HepG2 (cell line): ENCODE data around the gene CEP83. TPM values are rescaled to one million over a fixed set of nuclear protein-coding genes. Genes with fewer than 3 reads are reported as not detected.

Experiments
- ATAC-seq: fragments of 200-7000 bp; cut with Tn5 transposase; 3 replicates; pipeline ENCODE4 v1.9.1; 2020; ENCODE audit warnings: mild to moderate bottlenecking, moderate library complexity
- BruUV-seq: library from RNA; stranded (reverse); fragments of 400-500 nt; replicated peaks from 2 replicates; lab custom pipeline; 2021; lab: Mats Ljungman, UMichigan
- CTCF ChIA-PET: fragments of 300-600 bp; formaldehyde crosslinking; extraction: SDS; loops from one replicate; lab custom pipeline; 2021; ENCODE audit warnings: low total read pairs, inconsistent platforms, low intra/inter-chr PET ratio; lab: Yijun Ruan, JAX
- POLR2A ChIA-PET: fragments of 350-600 bp; sonication (Branson Sonifier 250); formaldehyde crosslinking; loops from one replicate; lab custom pipeline; 2020; ENCODE audit warnings: antibody characterized with exemption, inconsistent platforms; lab: Yijun Ruan, JAX
- DNase-seq: peaks from one replicate; pipeline ENCODE4 v3.0.0-alpha.2; 2015; ENCODE audit warnings: low spot score
- FAIRE-seq: peaks from 3 replicates; lab custom pipeline; 2011; peaks lifted over from hg19 to GRCh38; lab: Jason Lieb, UNC
- H2AFZ ChIP-seq: one replicate; pipeline ENCODE4 v1.6.1; 2011; ENCODE audit warnings: low read length, inconsistent platforms
- H3K27ac ChIP-seq: fragments of 300-600 bp; 3 replicates; pipeline ENCODE4 v1.8.0; 2011; ENCODE audit warnings: mixed run types, mild to moderate bottlenecking, mixed read lengths, low read length, inconsistent platforms; ENCODE audit not compliant: insufficient read depth; ENCODE audit errors: extremely low read length
- H3K27me3 ChIP-seq, 2 experiments: fragments of 200-600 bp in 1 of 2; 2 replicates in 1 of 2; 3 replicates in 1 of 2; pipeline versions ENCODE4 v1.6.0 to v1.8.0; 2011; ENCODE audit warnings: low read length in 2 of 2, mild to moderate bottlenecking in 2 of 2, moderate library complexity in 2 of 2, inconsistent platforms in 1 of 2; ENCODE audit not compliant: insufficient read depth in 2 of 2, control insufficient read depth in 1 of 2
- H3K36me3 ChIP-seq, 2 experiments: fragments of 200-600 bp in 1 of 2; replicated peaks in 1 of 2; 2 replicates in 1 of 2; 3 replicates in 1 of 2; pipeline versions ENCODE4 v1.5.1 to v1.8.0; 2011; ENCODE audit warnings: low read length in 2 of 2, inconsistent platforms in 1 of 2; ENCODE audit not compliant: insufficient read depth in 2 of 2, control insufficient read depth in 1 of 2
- H3K4me1 ChIP-seq: 2 replicates; pipeline ENCODE4 v1.5.1; 2012; ENCODE audit warnings: low read length, inconsistent platforms; ENCODE audit not compliant: insufficient read depth
- H3K4me2 ChIP-seq: 2 replicates; pipeline ENCODE4 v1.6.0; 2011; ENCODE audit warnings: low read depth, low read length, inconsistent platforms
- H3K4me3 ChIP-seq, 3 experiments: fragments of 200-600 bp in 1 of 3; sonication (generic), shearing (Covaris generic) in 1 of 3; replicated peaks in 1 of 3; 2 replicates each; pipeline ENCODE4 v1.5.1; 2011 to 2016; ENCODE audit warnings: low read length in 3 of 3, inconsistent platforms in 2 of 3, low read depth in 2 of 3, mild to moderate bottlenecking in 2 of 3, control low read depth in 1 of 3, mixed read lengths in 1 of 3; ENCODE audit not compliant: insufficient read depth in 1 of 3
- H3K79me2 ChIP-seq: one replicate; pipeline ENCODE4 v1.6.1; 2011; ENCODE audit warnings: low read length, inconsistent platforms; ENCODE audit not compliant: insufficient read depth
- H3K9ac ChIP-seq: 2 replicates; pipeline ENCODE4 v1.6.0; 2011; ENCODE audit warnings: mild to moderate bottlenecking, low read depth, low read length, inconsistent platforms; ENCODE audit not compliant: insufficient read depth
- H3K9me3 ChIP-seq: 2 replicates; pipeline ENCODE4 v1.5.1; 2012; ENCODE audit warnings: mild to moderate bottlenecking, low read length
- H4K20me1 ChIP-seq: 2 replicates; pipeline ENCODE4 v1.6.0; 2011; ENCODE audit warnings: inconsistent platforms, mild to moderate bottlenecking, low read length, moderate library complexity; ENCODE audit not compliant: insufficient read depth
- HOXA3 ChIP-seq: sonication (generic); formaldehyde crosslinking; IDR thresholded peaks from 2 replicates; pipeline ENCODE4 v1.5.0; 2020; ENCODE audit warnings: missing genetic modification reagents
- KLF6 ChIP-seq: IDR thresholded peaks from 2 replicates; pipeline ENCODE4 v1.8.0; 2016; ENCODE audit warnings: missing biosample characterization, missing genetic modification reagents
- PCBP2 ChIP-seq: fragments of 200-400 bp; formaldehyde crosslinking; optimal IDR thresholded peaks from 2 replicates; pipeline ENCODE3; 2018; ENCODE audit warnings: low read length, low read depth; ENCODE audit not compliant: poor library complexity, severe bottlenecking
- PTBP1 ChIP-seq: fragments of 200-400 bp; formaldehyde crosslinking; IDR thresholded peaks from 2 replicates; pipeline ENCODE4 v1.6.1; 2018; ENCODE audit warnings: low read length, low read depth; ENCODE audit not compliant: poor library complexity, severe bottlenecking
- ZNF160 ChIP-seq: sonication (generic); formaldehyde crosslinking; IDR thresholded peaks from 2 replicates; pipeline ENCODE4 v1.8.0; 2022; ENCODE audit warnings: mild to moderate bottlenecking, inconsistent platforms, missing genetic modification reagents
- ZNF512 ChIP-seq: sonication (generic); formaldehyde crosslinking; IDR thresholded peaks from 2 replicates; pipeline ENCODE4 v1.4.0; 2020; ENCODE audit warnings: mild to moderate bottlenecking, missing genetic modification reagents
- ZNF740 ChIP-seq: sonication (generic); formaldehyde crosslinking; IDR thresholded peaks from 2 replicates; pipeline ENCODE4 v1.4.0; 2020; ENCODE audit warnings: missing genetic modification reagents
- ZNF761 ChIP-seq: sonication (generic); formaldehyde crosslinking; conservative IDR thresholded peaks from 2 replicates; pipeline ENCODE4 v1.4.0; 2020; ENCODE audit warnings: mild to moderate bottlenecking, missing genetic modification reagents
- ZNF891 ChIP-seq: sonication (generic); formaldehyde crosslinking; IDR thresholded peaks from 2 replicates; pipeline ENCODE4 v1.5.0; 2020; ENCODE audit warnings: mild to moderate bottlenecking, missing genetic modification reagents
- WGBS: methylation state at CpG from one replicate; pipeline ENCODE4 v1.1.6; 2017; ENCODE audit warnings: low lambda C conversion rate; 5-methylcytosine and 5-hydroxymethylcytosine counted together
- in situ Hi-C: cut with HindIII; loops from 2 replicates; pipeline ENCODE4 v1.10.0; 2017; ENCODE audit warnings: low pct_unique_long_range_greater_than_20kb; ENCODE audit not compliant: extremely low pct_ligation_motif_present
- intact Hi-C: fragments of 100-400 bp; cut with micrococcal nuclease; formaldehyde crosslinking; loops from one replicate; pipeline ENCODE4 v1.10.0; 2022; ENCODE audit not compliant: unreplicated experiment
- polyA plus RNA-seq, 8 experiments: library from polyadenylated mRNA; depleted of rRNA in 3 of 8; stranded (reverse) in 7 of 8; unstranded in 1 of 8; fragments of >200 nt; fragmentation: Illumina TruSeq in 4 of 8; extraction: Trizol in 4 of 8; gene quantifications; 2 replicates each; pipeline versions ENCODE4 v1.2.1 to v1.2.3, GENCODE V29; 2011 to 2016; ENCODE audit warnings: low read depth in 4 of 8, missing spikeins in 1 of 8, mixed read lengths in 1 of 8; ENCODE audit not compliant: insufficient read depth in 1 of 8
- total RNA-seq, 5 experiments: library from RNA; depleted of rRNA; stranded (reverse); fragments of >200 nt; fragmentation: Illumina TruSeq; extraction: Trizol; gene quantifications; 2 replicates each; pipeline ENCODE4 v1.2.3, GENCODE V29; 2016; ENCODE audit warnings: low read depth in 1 of 5

CEP83 gene
- total and polyA plus RNA-seq, 2 of the 13 experiments (the other 11 are each of a cell fraction or from before 2014, with no cell fraction given), result 6.2 to 19.2 TPM

- WGBS, result 100% methylated on average over 1 of the region's 1 CpG
- no peaks in the 10 kb centered on the region for H4K20me1 ChIP-seq
- intact Hi-C loops (no loop called here), in situ Hi-C loops (no loop called here)
- H2AFZ ChIP-seq, result no peak overlapping the region
- no peaks in the 10 kb centered on the region for H3K36me3 ChIP-seq
- FAIRE-seq, result no peak
- no peak overlapping the region for H3K4me2 ChIP-seq
- no peak overlapping the region for H3K27ac ChIP-seq
- H3K79me2 ChIP-seq, result peaks cover 19% of the 10 kb centered on the region
- POLR2A ChIA-PET, result no interaction called here
- H3K9me3 ChIP-seq, result no peaks in the 10 kb centered on the region
- no peaks in the 10 kb centered on the region; a peak in 1 of 5 replicates for H3K27me3 ChIP-seq
- H3K4me3 ChIP-seq, result no peak overlapping the region
- ATAC-seq, result no peak
- no peak for DNase-seq
- CTCF ChIA-PET, result no interaction called here
- BruUV-seq, result no TSS peak
- H3K9ac ChIP-seq, result no peak overlapping the region
- H3K4me1 ChIP-seq, result no peaks in the 10 kb centered on the region
- TF ChIP-seq ZNF891 (CRISPR knock-in tag) (no peak), ZNF512 (CRISPR knock-in tag) (no peak), HOXA3 (CRISPR knock-in tag) (no peak), PTBP1 (no peak), ZNF740 (CRISPR knock-in tag) (no peak), PCBP2 (no peak), ZNF160 (CRISPR knock-in tag) (no peak), ZNF761 (no peak), KLF6 (CRISPR knock-in tag) (no peak)
Measured at GRCh38 chr12:94445662-94446061, 14.0 kb downstream of the CEP83 start.
